Left ventricle myocardium inferior (tissue), 1 donor: ENCODE results near the gene SH3GLB2. TPM values are rescaled to one million over a fixed set of nuclear protein-coding genes. Genes with fewer than 3 reads are reported as not detected.

Experiments
- DNase-seq: peaks from one replicate; pipeline ENCODE4 v3.0.0-alpha.2; 2020
- H3K27ac ChIP-seq: fragments of 200-600 bp; replicated peaks from 2 replicates; pipeline ENCODE4 v1.8.0; 2021
- H3K27me3 ChIP-seq: fragments of 200-600 bp; 2 replicates; pipeline ENCODE4 v1.8.0; 2021; ENCODE audit warnings: low read depth
- H3K36me3 ChIP-seq: fragments of 200-600 bp; 2 replicates; pipeline ENCODE4 v1.8.0; 2021
- H3K4me1 ChIP-seq: fragments of 200-600 bp; 2 replicates; pipeline ENCODE4 v1.8.0; 2021
- H3K4me3 ChIP-seq: fragments of 200-600 bp; 2 replicates; pipeline ENCODE4 v1.8.0; 2021; ENCODE audit warnings: mild to moderate bottlenecking, moderate library complexity
- H3K9me3 ChIP-seq: fragments of 200-600 bp; replicated peaks from 2 replicates; pipeline ENCODE4 v1.8.0; 2021
- intact Hi-C: fragments of 100-400 bp; cut with micrococcal nuclease; formaldehyde crosslinking; loops from one replicate; pipeline ENCODE4 v1.11.0; 2022
- total RNA-seq: library from RNA; stranded (reverse); fragmentation: NEBNext Ultra II Directional; extraction: Animal tissue kit (Norgen Biotek cat#: 25700); gene quantifications from one replicate; pipeline ENCODE4 v1.2.1, GENCODE V29; 2021
- TF ChIP-seq, protein P1 (sequence below): fragments of 200-600 bp; IDR thresholded peaks from 2 replicates; pipeline ENCODE4 v1.8.0; 2021; ENCODE audit warnings: antibody characterized with exemption, mild to moderate bottlenecking, borderline replicate concordance
- donor health status: DM: no; HTN: yes; CAD: no; lungs with severe emphysema.

The SH3GLB2 gene
- total RNA-seq, 1 donor from 2014 or later: 33.9 TPM

GRCh38 chr9:129068990-129069861, 41.1 kb upstream of the SH3GLB2 start:
- DNase-seq: peak; percentile 83
- Histone ChIP-seq H3K9me3 (no peaks in the 10 kb centered on the region), H3K4me1 (peaks cover 22% of the 10 kb centered on the region), H3K36me3 (peaks cover 56% of the 10 kb centered on the region), H3K27ac (peak overlapping the region; percentile 92), H3K27me3 (no peaks in the 10 kb centered on the region), H3K4me3 (peak overlapping the region; percentile 40)
- TF ChIP-seq, protein P1, sequence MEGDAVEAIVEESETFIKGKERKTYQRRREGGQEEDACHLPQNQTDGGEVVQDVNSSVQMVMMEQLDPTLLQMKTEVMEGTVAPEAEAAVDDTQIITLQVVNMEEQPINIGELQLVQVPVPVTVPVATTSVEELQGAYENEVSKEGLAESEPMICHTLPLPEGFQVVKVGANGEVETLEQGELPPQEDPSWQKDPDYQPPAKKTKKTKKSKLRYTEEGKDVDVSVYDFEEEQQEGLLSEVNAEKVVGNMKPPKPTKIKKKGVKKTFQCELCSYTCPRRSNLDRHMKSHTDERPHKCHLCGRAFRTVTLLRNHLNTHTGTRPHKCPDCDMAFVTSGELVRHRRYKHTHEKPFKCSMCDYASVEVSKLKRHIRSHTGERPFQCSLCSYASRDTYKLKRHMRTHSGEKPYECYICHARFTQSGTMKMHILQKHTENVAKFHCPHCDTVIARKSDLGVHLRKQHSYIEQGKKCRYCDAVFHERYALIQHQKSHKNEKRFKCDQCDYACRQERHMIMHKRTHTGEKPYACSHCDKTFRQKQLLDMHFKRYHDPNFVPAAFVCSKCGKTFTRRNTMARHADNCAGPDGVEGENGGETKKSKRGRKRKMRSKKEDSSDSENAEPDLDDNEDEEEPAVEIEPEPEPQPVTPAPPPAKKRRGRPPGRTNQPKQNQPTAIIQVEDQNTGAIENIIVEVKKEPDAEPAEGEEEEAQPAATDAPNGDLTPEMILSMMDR: peak; percentile 29
- intact Hi-C loops: no loop called here

GRCh38 chr9:129068110-129068509, 40.0 kb upstream of the SH3GLB2 start:
- Histone ChIP-seq H3K27me3 (no peaks in the 10 kb centered on the region), H3K27ac (peak overlapping the region; percentile 92), H3K4me1 (peaks cover 22% of the 10 kb centered on the region), H3K36me3 (peaks cover 66% of the 10 kb centered on the region), H3K9me3 (no peaks in the 10 kb centered on the region), H3K4me3 (no peak overlapping the region)
- intact Hi-C loops: no loop called here
- TF ChIP-seq, protein P1: no peak
- no peak for DNase-seq

- no peak overlapping the region for H3K27ac ChIP-seq
- H3K36me3 ChIP-seq: peaks cover 88% of the 10 kb centered on the region
- H3K9me3 ChIP-seq: no peaks in the 10 kb centered on the region
- intact Hi-C loops: no loop called here
- no peak for DNase-seq
- H3K4me1 ChIP-seq: peaks cover 13% of the 10 kb centered on the region
- no peaks in the 10 kb centered on the region for H3K27me3 ChIP-seq
- H3K4me3 ChIP-seq: no peak overlapping the region
- TF ChIP-seq, protein P1: no peak
Observed at GRCh38 chr9:129064499-129064908, 36.4 kb upstream of the SH3GLB2 start.

DNA sequence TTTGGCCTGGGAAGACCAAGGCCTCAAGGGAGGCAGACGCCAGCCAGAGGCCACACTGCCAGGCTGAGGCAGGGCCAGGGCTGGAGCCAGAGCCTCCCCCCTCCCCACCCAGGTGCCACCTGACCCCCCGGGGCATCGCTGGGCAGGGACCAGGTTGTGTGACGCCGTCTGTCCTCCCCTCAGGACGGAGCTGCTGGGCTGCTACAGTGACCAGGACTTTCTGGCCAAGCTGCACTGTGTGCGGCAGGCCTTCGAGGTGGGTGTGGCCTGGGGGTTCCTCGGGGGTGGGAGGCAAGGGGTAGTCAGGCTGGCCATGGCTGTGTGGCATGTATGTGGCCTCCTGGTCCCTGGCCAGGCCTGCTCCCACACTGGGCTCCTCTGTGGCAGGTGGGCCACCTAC, 34.9 kb upstream of the SH3GLB2 start:
- DNase-seq: no peak
- Histone ChIP-seq H3K4me1 (no peaks in the 10 kb centered on the region), H3K27me3 (no peaks in the 10 kb centered on the region), H3K27ac (no peak overlapping the region), H3K9me3 (no peaks in the 10 kb centered on the region), H3K36me3 (peaks cover 86% of the 10 kb centered on the region), H3K4me3 (no peak overlapping the region)
- TF ChIP-seq, protein P1: no peak
- intact Hi-C loops: no loop called here

DNA sequence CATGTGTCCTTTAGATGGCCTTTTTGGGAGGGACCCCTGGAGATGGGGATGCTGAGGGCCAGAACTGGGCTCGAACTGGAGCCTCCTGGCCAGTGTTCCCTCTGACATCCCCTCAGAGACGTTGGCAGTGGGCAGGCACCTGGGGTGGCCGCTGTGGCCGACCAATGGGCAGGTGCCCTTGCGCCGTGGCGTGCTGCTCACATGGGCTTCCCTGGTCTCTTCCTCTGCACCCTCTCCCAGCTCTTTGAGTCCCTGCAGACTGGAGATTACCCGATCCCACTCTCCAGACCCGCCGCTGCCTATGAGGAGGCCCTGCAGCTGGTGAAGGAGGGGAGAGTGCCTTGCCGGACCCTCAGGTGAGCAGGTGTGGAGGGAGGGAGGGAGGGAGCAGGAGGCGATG, 32.9 kb upstream of the SH3GLB2 start:
- DNase-seq: no peak
- intact Hi-C loops: no loop called here
- TF ChIP-seq, protein P1: no peak

More for the DNA sequence above, 32.9 kb upstream of the SH3GLB2 start:
- H3K27ac ChIP-seq: no peak overlapping the region
- H3K4me3 ChIP-seq: no peak overlapping the region
- H3K27me3 ChIP-seq: no peaks in the 10 kb centered on the region
- peaks cover 90% of the 10 kb centered on the region for H3K36me3 ChIP-seq
- H3K4me1 ChIP-seq: no peaks in the 10 kb centered on the region
- H3K9me3 ChIP-seq: no peaks in the 10 kb centered on the region
